ENCODE data around the gene PDE1C.
"Not testable (repeated sequence)": the region's sequence is repeated elsewhere in the genome, so short reads cannot be mapped to it uniquely, and the experiment has no call there.

Gene PDE1C

GRCh38 chr7:32070406-32071360 lies at the start of gene PDE1C:
TSS of gene PDE1C (minus strand) at chr7:32070407.
- DNase-seq = peak in 30 of 58 donors; percentile 25 to 66 (median 46)

- DNase-seq = no peak
Observed at GRCh38 chr7:32119790-32120196, 49.6 kb upstream of the PDE1C start.

GRCh38 chr7:32117837-32118236 lies 47.6 kb upstream of the PDE1C start:
- DNase-seq = no peak

GRCh38 chr7:32116436-32116835 lies 46.2 kb upstream of the PDE1C start:
- no peak for DNase-seq

GRCh38 chr7:32115831-32116230 lies 45.6 kb upstream of the PDE1C start:
- DNase-seq = no peak

GRCh38 chr7:32108651-32109050 lies 38.4 kb upstream of the PDE1C start:
- no peak for DNase-seq

GRCh38 chr7:32104766-32105165 lies 34.6 kb upstream of the PDE1C start:
- DNase-seq = no peak

GRCh38 chr7:32103361-32103760 lies 33.2 kb upstream of the PDE1C start:
- no peak for DNase-seq

GRCh38 chr7:32102432-32102873 lies 32.2 kb upstream of the PDE1C start:
- no peak for DNase-seq

GRCh38 chr7:32100407-32100907 lies 30.2 kb upstream of the PDE1C start:
- no peak for DNase-seq

- no peak for DNase-seq
Observed at GRCh38 chr7:32094516-32094915, 24.3 kb upstream of the PDE1C start.

- DNase-seq = peak in 1 of 58 donors; percentile 10
Observed at GRCh38 chr7:32093415-32094408, 23.5 kb upstream of the PDE1C start.

- no peak for DNase-seq
Observed at GRCh38 chr7:32092346-32092745, 22.1 kb upstream of the PDE1C start.

GRCh38 chr7:32091608-32092210 lies 21.5 kb upstream of the PDE1C start:
- DNase-seq = no peak

GRCh38 chr7:32089678-32090077 lies 19.5 kb upstream of the PDE1C start:
- DNase-seq = no peak

- no peak for DNase-seq
Observed at GRCh38 chr7:32089256-32089655, 19.0 kb upstream of the PDE1C start.

- DNase-seq = no peak
Observed at GRCh38 chr7:32088451-32088881, 18.3 kb upstream of the PDE1C start.

- no peak for DNase-seq
Observed at GRCh38 chr7:32079510-32079909, 9.3 kb upstream of the PDE1C start.

- no peak for DNase-seq
Observed at GRCh38 chr7:32078824-32079223, 8.6 kb upstream of the PDE1C start.

- no peak for DNase-seq
Observed at GRCh38 chr7:32077806-32078205, 7.6 kb upstream of the PDE1C start.

GRCh38 chr7:32076802-32077201 lies 6.6 kb upstream of the PDE1C start:
- not testable (repeated sequence) for DNase-seq
